ENCODE data around the gene PTPRJ.

Gene PTPRJ

DNA sequence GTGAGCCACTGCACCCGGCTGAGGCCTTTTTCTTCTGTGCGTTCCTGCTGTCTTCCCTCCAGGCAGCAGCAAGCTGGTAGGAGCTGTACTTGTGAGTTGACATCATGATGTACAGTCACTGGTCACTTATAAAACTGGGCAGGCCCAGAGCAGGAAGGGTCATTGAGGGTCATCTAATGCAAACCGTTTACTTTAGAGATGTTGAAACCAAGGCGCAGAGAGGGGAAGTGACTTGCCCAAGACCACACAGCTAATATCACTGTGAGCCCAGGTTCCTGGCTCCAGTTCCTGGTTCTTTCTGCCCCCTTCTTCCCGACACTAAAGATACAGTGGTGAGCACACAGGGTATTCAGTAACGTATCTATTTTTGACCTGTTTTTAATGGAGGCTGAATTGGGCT is 27.3 kb downstream of the PTPRJ start:
- no peak for DNase-seq (ENCODE audit: low read depth)
- TF ChIP-seq, protein P1, sequence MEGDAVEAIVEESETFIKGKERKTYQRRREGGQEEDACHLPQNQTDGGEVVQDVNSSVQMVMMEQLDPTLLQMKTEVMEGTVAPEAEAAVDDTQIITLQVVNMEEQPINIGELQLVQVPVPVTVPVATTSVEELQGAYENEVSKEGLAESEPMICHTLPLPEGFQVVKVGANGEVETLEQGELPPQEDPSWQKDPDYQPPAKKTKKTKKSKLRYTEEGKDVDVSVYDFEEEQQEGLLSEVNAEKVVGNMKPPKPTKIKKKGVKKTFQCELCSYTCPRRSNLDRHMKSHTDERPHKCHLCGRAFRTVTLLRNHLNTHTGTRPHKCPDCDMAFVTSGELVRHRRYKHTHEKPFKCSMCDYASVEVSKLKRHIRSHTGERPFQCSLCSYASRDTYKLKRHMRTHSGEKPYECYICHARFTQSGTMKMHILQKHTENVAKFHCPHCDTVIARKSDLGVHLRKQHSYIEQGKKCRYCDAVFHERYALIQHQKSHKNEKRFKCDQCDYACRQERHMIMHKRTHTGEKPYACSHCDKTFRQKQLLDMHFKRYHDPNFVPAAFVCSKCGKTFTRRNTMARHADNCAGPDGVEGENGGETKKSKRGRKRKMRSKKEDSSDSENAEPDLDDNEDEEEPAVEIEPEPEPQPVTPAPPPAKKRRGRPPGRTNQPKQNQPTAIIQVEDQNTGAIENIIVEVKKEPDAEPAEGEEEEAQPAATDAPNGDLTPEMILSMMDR (IDR thresholded peaks at IDR 0.05; ENCODE audit: control insufficient read depth, insufficient read depth, low read depth, low read length, missing control alignments), result no peak
- no peak overlapping the region for H3K4me3 ChIP-seq (ENCODE audit: control insufficient read depth, low read depth, low read length)

DNA sequence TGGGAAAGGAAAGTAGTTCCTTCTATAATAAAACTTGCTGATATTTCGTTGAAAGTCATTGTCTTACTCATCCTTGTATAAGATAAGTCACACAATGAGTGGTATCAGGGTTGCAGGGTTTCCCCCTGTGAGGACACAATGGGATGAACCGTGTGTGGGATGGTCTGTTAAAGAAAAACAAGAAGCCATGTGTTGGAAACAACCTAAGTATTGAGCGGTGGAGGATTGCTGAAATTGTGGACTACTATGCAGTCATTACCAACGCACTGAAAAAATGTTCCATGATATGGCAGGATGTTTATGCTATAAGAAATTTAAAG is 28.6 kb downstream of the PTPRJ start:
- H3K4me3 ChIP-seq (ENCODE audit: control insufficient read depth, low read depth, low read length), result no peak overlapping the region
- TF ChIP-seq, protein P1 (IDR thresholded peaks at IDR 0.05; ENCODE audit: control insufficient read depth, insufficient read depth, low read depth, low read length, missing control alignments), result no peak
- no peak for DNase-seq (ENCODE audit: low read depth)

DNA sequence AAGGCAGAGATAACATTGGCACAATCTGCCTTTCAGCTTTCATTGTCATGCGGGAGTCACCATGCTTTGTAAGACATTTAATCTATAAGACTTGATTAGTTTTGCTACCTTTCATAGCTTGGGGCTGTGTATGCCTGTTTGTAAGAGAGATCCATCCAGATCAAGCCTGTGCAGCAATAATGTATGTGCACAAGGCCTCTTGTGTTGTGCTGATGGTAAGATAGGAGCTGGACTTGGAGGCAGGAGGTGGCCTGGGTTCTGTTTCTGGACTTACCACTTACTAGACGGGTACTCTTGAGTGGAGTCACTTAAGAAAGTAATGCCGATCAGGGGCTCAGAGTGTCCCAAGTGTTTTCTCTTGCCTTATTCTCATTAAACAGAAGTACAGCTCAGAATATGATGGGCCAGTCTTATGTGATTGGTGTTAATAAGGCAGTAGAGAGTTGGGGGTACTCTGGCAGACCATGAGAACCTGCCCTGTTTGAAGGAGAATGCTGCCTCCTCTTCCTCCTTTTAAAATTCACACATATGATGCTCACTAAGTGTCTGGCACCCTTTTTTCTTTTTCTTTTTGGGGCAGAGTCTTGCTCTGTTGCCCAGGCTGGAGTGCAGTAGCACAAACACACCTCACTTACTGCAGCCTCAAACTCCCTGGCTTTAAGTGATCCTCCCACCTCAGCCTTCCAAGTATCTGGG is 30.9 kb downstream of the PTPRJ start:
- DNase-seq (ENCODE audit: low read depth), result no peak
- TF ChIP-seq, protein P1 (IDR thresholded peaks at IDR 0.05; ENCODE audit: control insufficient read depth, insufficient read depth, low read depth, low read length, missing control alignments), result no peak
- H3K4me3 ChIP-seq (ENCODE audit: control insufficient read depth, low read depth, low read length), result no peak overlapping the region

DNA sequence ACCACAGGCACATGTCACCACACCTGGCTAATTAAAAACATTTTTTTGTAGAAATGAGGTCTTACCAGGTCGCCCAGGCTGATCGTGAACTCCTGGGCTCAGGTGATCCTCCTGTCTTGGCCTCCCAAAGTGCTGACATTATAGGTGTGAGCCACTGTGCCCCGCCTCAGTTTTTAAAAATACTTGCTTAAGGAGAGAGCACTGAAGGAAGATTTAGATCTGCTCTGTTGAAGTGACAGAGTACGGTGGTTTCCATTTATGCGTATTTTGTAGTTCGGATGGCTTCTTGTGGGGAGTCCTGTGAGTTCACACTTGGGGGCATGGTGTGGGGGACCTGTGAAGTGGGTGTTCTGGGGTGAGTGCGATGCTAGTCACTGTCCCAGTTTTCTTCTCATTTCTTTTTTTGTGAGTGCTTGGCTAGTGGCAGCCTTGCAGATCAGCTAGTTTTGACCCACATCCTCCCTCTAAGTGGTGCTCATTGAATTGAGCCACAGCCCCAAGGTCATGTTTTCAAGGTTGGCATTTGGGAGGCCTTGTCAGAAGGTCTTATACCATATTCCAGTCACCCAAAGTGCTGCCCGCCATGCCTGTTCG is 31.5 kb downstream of the PTPRJ start:
- TF ChIP-seq, protein P1 (IDR thresholded peaks at IDR 0.05; ENCODE audit: control insufficient read depth, insufficient read depth, low read depth, low read length, missing control alignments), result no peak
- H3K4me3 ChIP-seq (ENCODE audit: control insufficient read depth, low read depth, low read length), result no peak overlapping the region
- no peak for DNase-seq (ENCODE audit: low read depth)

DNA sequence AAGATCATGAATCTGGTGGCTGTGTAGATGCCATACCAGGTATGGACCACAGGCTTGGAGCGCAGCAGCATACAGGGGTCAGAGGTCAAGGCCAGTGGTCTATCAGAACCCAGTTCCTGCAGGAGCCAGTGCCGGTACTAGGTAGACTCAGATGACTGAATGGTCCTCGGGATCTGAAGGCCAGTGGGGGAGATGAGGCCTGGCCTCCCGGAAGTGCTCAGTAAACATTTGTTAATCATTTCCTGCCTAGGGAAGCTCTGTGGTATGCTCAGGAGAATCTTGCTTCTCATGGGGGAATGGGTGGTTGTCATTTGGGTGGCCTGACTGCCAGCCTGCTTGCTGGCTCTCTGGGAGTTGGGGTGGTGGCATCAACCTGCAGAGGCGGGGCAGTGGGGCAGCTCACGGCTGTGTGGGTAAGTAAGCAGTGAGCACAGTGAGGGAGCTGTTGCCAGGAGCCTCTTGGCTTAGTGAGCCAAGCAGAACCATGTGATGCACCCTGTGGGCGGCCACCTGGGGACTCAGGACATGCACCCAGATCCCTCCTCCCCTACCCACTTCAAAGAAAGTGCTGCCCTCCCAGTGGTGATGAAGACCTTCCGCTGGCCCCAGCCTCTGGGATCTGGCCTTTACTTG is 33.0 kb downstream of the PTPRJ start:
- TF ChIP-seq, protein P1 (IDR thresholded peaks at IDR 0.05; ENCODE audit: control insufficient read depth, insufficient read depth, low read depth, low read length, missing control alignments), result no peak
- DNase-seq (ENCODE audit: low read depth), result no peak
- H3K4me3 ChIP-seq (ENCODE audit: control insufficient read depth, low read depth, low read length), result no peak overlapping the region

DNA sequence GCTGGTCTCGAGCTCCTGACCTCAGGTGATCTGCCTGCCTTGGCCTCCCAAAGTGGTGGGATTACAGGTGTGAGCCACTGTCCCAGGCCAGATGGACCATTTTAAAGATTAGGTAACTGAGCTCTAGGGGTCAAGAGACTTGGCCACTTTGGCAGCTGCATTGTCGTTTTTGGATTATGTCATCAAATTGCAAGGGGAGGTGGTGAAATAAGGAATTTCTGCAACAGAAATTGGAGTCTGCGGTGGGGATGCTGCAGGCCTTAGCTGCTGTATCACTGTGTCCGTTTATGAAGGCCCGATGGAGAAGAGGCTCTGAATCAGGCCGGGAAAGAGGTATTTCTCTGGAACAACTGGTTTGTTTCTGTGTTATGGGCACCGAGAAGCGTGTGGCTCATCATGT is 34.6 kb downstream of the PTPRJ start:
- no peak for DNase-seq (ENCODE audit: low read depth)
- TF ChIP-seq, protein P1 (IDR thresholded peaks at IDR 0.05; ENCODE audit: control insufficient read depth, insufficient read depth, low read depth, low read length, missing control alignments), result no peak
- H3K4me3 ChIP-seq (ENCODE audit: control insufficient read depth, low read depth, low read length), result no peak overlapping the region

Measured in AG09309 (cell line).